NCI-H2227 (cell line): ENCODE measurements around the gene SGIP1.
"Not testable (repeated sequence)": the region's sequence is repeated elsewhere in the genome, so short reads cannot be mapped to it uniquely, and the experiment has no call there.

Experiments
- DNase-seq: peaks from one replicate; lab custom pipeline; 2025; ENCODE audit not compliant: unreplicated experiment; lab: John Stamatoyannopoulos, UW

Gene SGIP1

GRCh38 chr1:66758241-66758755 is 224.3 kb downstream of the SGIP1 start:
- DNase-seq, result no peak

- no peak for DNase-seq
Measured at GRCh38 chr1:66760506-66760905, 226.6 kb downstream of the SGIP1 start.

- DNase-seq, result no peak
Measured at GRCh38 chr1:66761221-66761620, 227.3 kb downstream of the SGIP1 start.

GRCh38 chr1:66764994-66765578 is 231.1 kb downstream of the SGIP1 start:
- DNase-seq, result peak; percentile 67

GRCh38 chr1:66767626-66768025 is 233.7 kb downstream of the SGIP1 start:
- DNase-seq, result no peak

GRCh38 chr1:66768965-66769364 is 235.0 kb downstream of the SGIP1 start:
- DNase-seq, result no peak

- DNase-seq, result peak; percentile 47
Measured at GRCh38 chr1:66769512-66770229, 235.7 kb downstream of the SGIP1 start.

- DNase-seq, result no peak
Measured at GRCh38 chr1:66770240-66770639, 236.3 kb downstream of the SGIP1 start.

- DNase-seq, result no peak
Measured at GRCh38 chr1:66770694-66771093, 236.7 kb downstream of the SGIP1 start.

GRCh38 chr1:66773227-66773626 is 239.3 kb downstream of the SGIP1 start:
- no peak for DNase-seq

GRCh38 chr1:66774438-66774837 is 240.5 kb downstream of the SGIP1 start:
- DNase-seq, result no peak

GRCh38 chr1:66775646-66776045 is 241.7 kb downstream of the SGIP1 start:
- no peak for DNase-seq

- no peak for DNase-seq
Measured at GRCh38 chr1:66777831-66778230, 243.9 kb downstream of the SGIP1 start.

- no peak for DNase-seq
Measured at GRCh38 chr1:66778266-66778665, 244.3 kb downstream of the SGIP1 start.

GRCh38 chr1:66778969-66779368 is 245.0 kb downstream of the SGIP1 start:
- no peak for DNase-seq

GRCh38 chr1:66779475-66780078 is 245.6 kb downstream of the SGIP1 start:
- DNase-seq, result no peak

- not testable (repeated sequence) for DNase-seq
Measured at GRCh38 chr1:66785800-66786199, 251.8 kb downstream of the SGIP1 start.

GRCh38 chr1:66787641-66788040 is 253.7 kb downstream of the SGIP1 start:
- no peak for DNase-seq

- DNase-seq, result no peak
Measured at GRCh38 chr1:66788231-66788939, 254.4 kb downstream of the SGIP1 start.

- no peak for DNase-seq
Measured at GRCh38 chr1:66791621-66792610, 258.0 kb downstream of the SGIP1 start.
